Measurements from ENCODE around the gene SCYGR8. TPM values are rescaled to one million over a fixed set of nuclear protein-coding genes. Genes with fewer than 3 reads are reported as not detected.

Gene SCYGR8
- total and polyA plus RNA-seq, 2 of the 8 experiments (the other 6 are each of a cell fraction or from before 2014, with no cell fraction given): not detected

- no peak overlapping the region for H3K4me3 ChIP-seq (ENCODE audit: extremely low read depth in 1 of 4, insufficient read depth in 2 of 4, low read depth in 3 of 4, low read length in 4 of 4)
- DNase-seq (ENCODE audit: low read depth in 1 of 2, low spot score in 2 of 2) (no peak), FAIRE-seq (no peak)
- no peak overlapping the region for H3K4me2 ChIP-seq (ENCODE audit: insufficient read depth in 1 of 2, low read depth in 2 of 2, low read length in 2 of 2)
- H2BK15ac ChIP-seq (ENCODE audit: low read length): no peak overlapping the region
- CTCF ChIA-PET (ENCODE audit: partially characterized antibody): interaction anchor here (0.6 to 4.0 kb wide), 5 partner anchors 9 to 135 kb away, joined by 3 to 17 read pairs (median 10); no protein-coding TSS in a partner anchor
- no peaks in the 10 kb centered on the region for H3K36me3 ChIP-seq (ENCODE audit: control insufficient read depth in 2 of 4, insufficient read depth in 4 of 4, low read length in 3 of 4)
- no peak overlapping the region for H3K23ac ChIP-seq (ENCODE audit: insufficient read length)
- H4K8ac ChIP-seq (ENCODE audit: extremely low read depth, insufficient read depth, low read length): no peak overlapping the region
- no peak overlapping the region for H2BK120ac ChIP-seq (replicated peaks; ENCODE audit: low read depth, low read length)
- no peak overlapping the region for H3K56ac ChIP-seq (replicated peaks; ENCODE audit: insufficient read length, low read depth, low read length)
- no peak overlapping the region for H4K91ac ChIP-seq (replicated peaks; ENCODE audit: insufficient read length, low read length)
- no peak overlapping the region for H2BK5ac ChIP-seq (ENCODE audit: low read depth, low read length)
- no peak overlapping the region for H3K14ac ChIP-seq (ENCODE audit: insufficient read length)
- no peak overlapping the region for H2AFZ ChIP-seq (ENCODE audit: low read length)
- H3K79me1 ChIP-seq (ENCODE audit: low read depth, low read length): no peaks in the 10 kb centered on the region
- no peak overlapping the region for H3K4ac ChIP-seq (replicated peaks; ENCODE audit: insufficient read length, low read depth, low read length)
- H3K18ac ChIP-seq (ENCODE audit: extremely low read depth, low read length): no peak overlapping the region
- no peaks in the 10 kb centered on the region for H4K20me1 ChIP-seq (replicated peaks in 1 of 2; ENCODE audit: control insufficient read depth in 1 of 2, insufficient read depth in 2 of 2, low read length in 2 of 2)
- H3K9me3 ChIP-seq (ENCODE audit: insufficient read depth in 2 of 2, low read depth in 1 of 2, low read length in 1 of 2): no peaks in the 10 kb centered on the region
- peaks cover 0 to 1% (median 0%) of the 10 kb centered on the region in 4 experiments; a peak in 1 of 7 replicates for H3K27me3 ChIP-seq (replicated peaks in 1 of 4; ENCODE audit: control insufficient read depth in 3 of 4, extremely low read depth in 1 of 4, insufficient read depth in 3 of 4, low read length in 3 of 4)
- POLR2A ChIA-PET (ENCODE audit: partially characterized antibody): no interaction called here
- no peak overlapping the region for H2AK5ac ChIP-seq (ENCODE audit: low read depth, low read length)
- H3K4me1 ChIP-seq (replicated peaks in 1 of 4; ENCODE audit: control insufficient read depth in 3 of 4, insufficient read depth in 4 of 4, low read length in 3 of 4): no peaks in the 10 kb centered on the region
- TF ChIP-seq SIN3A (conservative IDR thresholded peaks at IDR 0.05 in 1 of 2, IDR thresholded peaks at IDR 0.05 in 1 of 2; ENCODE audit: low read depth in 1 of 2, low read length in 2 of 2): no peak
- TF ChIP-seq CHD2 (IDR thresholded peaks at IDR 0.05; ENCODE audit: low read length): no peak
- TF ChIP-seq HDAC6 (IDR thresholded peaks at IDR 0.05; ENCODE audit: low read depth, low read length): no peak
- TF ChIP-seq RBBP5 (IDR thresholded peaks at IDR 0.05; ENCODE audit: borderline replicate concordance, low read depth, low read length): no peak
- TF ChIP-seq KDM5A (IDR thresholded peaks at IDR 0.05; ENCODE audit: low read length): no peak
- TF ChIP-seq TAF1 (IDR thresholded peaks at IDR 0.05; ENCODE audit: low read depth, low read length): no peak
- no peak for TF ChIP-seq YY1 (IDR thresholded peaks at IDR 0.05; ENCODE audit: low read depth, low read length)
- no peak for TF ChIP-seq MAX (IDR thresholded peaks at IDR 0.05)
- TF ChIP-seq TAF7 (optimal IDR thresholded peaks at IDR 0.05; ENCODE audit: borderline replicate concordance, low read depth, low read length): no peak
- no peak for TF ChIP-seq TBP (IDR thresholded peaks at IDR 0.05; ENCODE audit: low read depth, low read length)
- H2BK20ac ChIP-seq (ENCODE audit: low read length): no peak overlapping the region
- 93% methylated on average over 5 of the region's 5 CpGs; no CpG with 5 or more reads in 1 of the 2 experiments for WGBS, 2 experiments (ENCODE audit: extremely low coverage in 1 of 2, insufficient coverage in 1 of 2, insufficient read length in 1 of 2, insufficient replicate concordance in 2 of 2, low coverage in 1 of 2, low lambda C conversion rate in 2 of 2, missing lambda C conversion rate in 1 of 2)
- H2BK12ac ChIP-seq (ENCODE audit: low read depth, low read length): no peak overlapping the region
- no peak overlapping the region for H3K9ac ChIP-seq (replicated peaks in 1 of 4; ENCODE audit: extremely low read depth in 1 of 4, low read depth in 3 of 4, low read length in 3 of 4)
- H3K27ac ChIP-seq (ENCODE audit: low read depth, low read length): no peak overlapping the region
- H4K5ac ChIP-seq (ENCODE audit: insufficient read length, low read depth, low read length): no peak overlapping the region
- H3K79me2 ChIP-seq (ENCODE audit: control insufficient read depth in 1 of 2, insufficient read depth in 2 of 2, low read length in 2 of 2): no peaks in the 10 kb centered on the region
- H3K23me2 ChIP-seq (ENCODE audit: low read depth, low read length): no peaks in the 10 kb centered on the region
Observed at GRCh38 chr2:227793148-227793712, 47.5 kb downstream of the SCYGR8 start.
